Endodermal cell (in vitro differentiated cells): ENCODE results near the gene PDCD1LG2. TPM values are rescaled to one million over a fixed set of nuclear protein-coding genes. Genes with fewer than 3 reads are reported as not detected.

Experiments used
- DNase-seq: peaks from one replicate; pipeline ENCODE4 v3.0.0-alpha.2; 2017
- H3K27ac ChIP-seq: 2 replicates; pipeline ENCODE4 v1.5.1; 2013; ENCODE audit warnings: mild to moderate bottlenecking, low read depth, low read length, moderate library complexity
- H3K27me3 ChIP-seq: 2 replicates; pipeline ENCODE4 v1.6.1; 2013; ENCODE audit warnings: mild to moderate bottlenecking, low read length, moderate library complexity; ENCODE audit not compliant: insufficient read depth, control insufficient read depth, poor library complexity, severe bottlenecking
- H3K36me3 ChIP-seq: 2 replicates; pipeline ENCODE4 v1.7.0; 2013; ENCODE audit warnings: mild to moderate bottlenecking, low read length, moderate library complexity; ENCODE audit not compliant: control insufficient read depth, insufficient read depth
- H3K4me1 ChIP-seq: one replicate; pipeline ENCODE4 v1.7.0; 2013; ENCODE audit warnings: low read length; ENCODE audit not compliant: control insufficient read depth, insufficient read depth
- H3K4me3 ChIP-seq: 2 replicates; pipeline ENCODE4 v1.5.1; 2013; ENCODE audit warnings: mild to moderate bottlenecking, low read length, moderate library complexity
- H3K9ac ChIP-seq: 2 replicates; pipeline ENCODE4 v1.6.1; 2013; ENCODE audit warnings: mild to moderate bottlenecking, low read length, moderate library complexity; ENCODE audit not compliant: poor library complexity, severe bottlenecking; ENCODE audit errors: extremely low read depth
- H3K9me3 ChIP-seq: 2 replicates; pipeline ENCODE4 v1.6.1; 2013; ENCODE audit warnings: mild to moderate bottlenecking, low read length, moderate library complexity; ENCODE audit not compliant: control insufficient read depth
- H3K27ac Mint-ChIP-seq: 2 replicates; pipeline ENCODE4 v1.8.0; 2020; ENCODE audit warnings: mixed read lengths
- H3K27me3 Mint-ChIP-seq: 2 replicates; pipeline ENCODE4 v1.8.0; 2021; ENCODE audit warnings: mild to moderate bottlenecking, mixed read lengths; ENCODE audit not compliant: insufficient read depth
- H3K36me3 Mint-ChIP-seq: 2 replicates; pipeline ENCODE4 v1.8.0; 2020; ENCODE audit warnings: low read depth, mixed read lengths
- H3K4me1 Mint-ChIP-seq: 2 replicates; pipeline ENCODE4 v1.8.0; 2020; ENCODE audit warnings: mixed read lengths
- H3K4me3 Mint-ChIP-seq: 2 replicates; pipeline ENCODE4 v1.8.0; 2020; ENCODE audit warnings: mild to moderate bottlenecking, moderate library complexity, mixed read lengths
- H3K9me3 Mint-ChIP-seq: 2 replicates; pipeline ENCODE4 v1.8.0; 2020; ENCODE audit warnings: mild to moderate bottlenecking, mixed read lengths
- WGBS, 2 experiments: methylation state at CpG; one replicate each; pipeline versions ENCODE4 v1.1.5 to v1.1.7; 2013; ENCODE audit warnings: missing lambda C conversion rate in 2 of 2, mixed read lengths in 1 of 2; ENCODE audit not compliant: insufficient coverage in 1 of 2, insufficient read length in 1 of 2; 5-methylcytosine and 5-hydroxymethylcytosine counted together
- total RNA-seq, 2 donors: library from RNA; stranded (reverse); fragmentation: NEBNext Ultra II Directional in 1 of 2; extraction: Animal tissue kit (Norgen Biotek cat#: 25700) in 1 of 2; gene quantifications; 2 replicates in 1 of 2; 3 replicates in 1 of 2; pipeline ENCODE4 v1.2.1, GENCODE V29; 2021
- TF ChIP-seq, protein P1 (sequence below): fragments of 200-600 bp; sonication (generic); conservative IDR thresholded peaks from 2 replicates; pipeline ENCODE4 v1.5.0; 2021; ENCODE audit warnings: antibody characterized with exemption, mild to moderate bottlenecking

PDCD1LG2 gene
- total RNA-seq, 2 donors from 2014 or later = not detected

DNA sequence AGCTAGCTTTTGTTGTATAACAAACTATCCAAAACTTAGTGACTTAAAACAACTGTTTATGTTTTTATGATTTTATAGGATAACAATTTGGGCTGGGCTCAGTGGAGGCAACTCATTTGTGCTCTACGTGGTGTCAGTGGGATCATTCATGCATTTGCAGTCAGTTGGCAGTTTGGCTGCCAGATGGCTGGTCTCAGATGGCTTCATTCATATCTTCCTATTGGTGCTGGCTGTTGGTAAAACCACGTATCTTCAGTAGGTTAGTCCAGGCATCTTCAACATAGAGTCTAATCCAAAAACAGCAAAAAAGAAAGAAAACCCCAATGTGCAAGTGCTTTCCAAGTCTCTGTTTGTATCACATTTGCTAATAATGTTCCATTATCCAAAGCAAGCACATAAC is 66.9 kb downstream of the PDCD1LG2 start:
- no peak for DNase-seq
- H3K27ac Mint-ChIP-seq = no peak overlapping the region
- no peaks in the 10 kb centered on the region for H3K27me3 Mint-ChIP-seq
- no peaks in the 10 kb centered on the region for H3K27me3 ChIP-seq
- no peaks in the 10 kb centered on the region for H3K36me3 ChIP-seq
- H3K9ac ChIP-seq = no peak overlapping the region
- no peaks in the 10 kb centered on the region for H3K36me3 Mint-ChIP-seq
- H3K27ac ChIP-seq = no peak overlapping the region
- H3K4me3 Mint-ChIP-seq = no peak overlapping the region
- H3K4me3 ChIP-seq = no peak overlapping the region
- H3K4me1 ChIP-seq = no peaks in the 10 kb centered on the region
- TF ChIP-seq, protein P1, sequence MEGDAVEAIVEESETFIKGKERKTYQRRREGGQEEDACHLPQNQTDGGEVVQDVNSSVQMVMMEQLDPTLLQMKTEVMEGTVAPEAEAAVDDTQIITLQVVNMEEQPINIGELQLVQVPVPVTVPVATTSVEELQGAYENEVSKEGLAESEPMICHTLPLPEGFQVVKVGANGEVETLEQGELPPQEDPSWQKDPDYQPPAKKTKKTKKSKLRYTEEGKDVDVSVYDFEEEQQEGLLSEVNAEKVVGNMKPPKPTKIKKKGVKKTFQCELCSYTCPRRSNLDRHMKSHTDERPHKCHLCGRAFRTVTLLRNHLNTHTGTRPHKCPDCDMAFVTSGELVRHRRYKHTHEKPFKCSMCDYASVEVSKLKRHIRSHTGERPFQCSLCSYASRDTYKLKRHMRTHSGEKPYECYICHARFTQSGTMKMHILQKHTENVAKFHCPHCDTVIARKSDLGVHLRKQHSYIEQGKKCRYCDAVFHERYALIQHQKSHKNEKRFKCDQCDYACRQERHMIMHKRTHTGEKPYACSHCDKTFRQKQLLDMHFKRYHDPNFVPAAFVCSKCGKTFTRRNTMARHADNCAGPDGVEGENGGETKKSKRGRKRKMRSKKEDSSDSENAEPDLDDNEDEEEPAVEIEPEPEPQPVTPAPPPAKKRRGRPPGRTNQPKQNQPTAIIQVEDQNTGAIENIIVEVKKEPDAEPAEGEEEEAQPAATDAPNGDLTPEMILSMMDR = no peak
- H3K4me1 Mint-ChIP-seq = no peaks in the 10 kb centered on the region
- peaks cover 6% of the 10 kb centered on the region for H3K9me3 Mint-ChIP-seq
- no peaks in the 10 kb centered on the region for H3K9me3 ChIP-seq
- WGBS, 2 experiments = 85 to 97% methylated on average over 2 of the region's 2 CpGs

DNA sequence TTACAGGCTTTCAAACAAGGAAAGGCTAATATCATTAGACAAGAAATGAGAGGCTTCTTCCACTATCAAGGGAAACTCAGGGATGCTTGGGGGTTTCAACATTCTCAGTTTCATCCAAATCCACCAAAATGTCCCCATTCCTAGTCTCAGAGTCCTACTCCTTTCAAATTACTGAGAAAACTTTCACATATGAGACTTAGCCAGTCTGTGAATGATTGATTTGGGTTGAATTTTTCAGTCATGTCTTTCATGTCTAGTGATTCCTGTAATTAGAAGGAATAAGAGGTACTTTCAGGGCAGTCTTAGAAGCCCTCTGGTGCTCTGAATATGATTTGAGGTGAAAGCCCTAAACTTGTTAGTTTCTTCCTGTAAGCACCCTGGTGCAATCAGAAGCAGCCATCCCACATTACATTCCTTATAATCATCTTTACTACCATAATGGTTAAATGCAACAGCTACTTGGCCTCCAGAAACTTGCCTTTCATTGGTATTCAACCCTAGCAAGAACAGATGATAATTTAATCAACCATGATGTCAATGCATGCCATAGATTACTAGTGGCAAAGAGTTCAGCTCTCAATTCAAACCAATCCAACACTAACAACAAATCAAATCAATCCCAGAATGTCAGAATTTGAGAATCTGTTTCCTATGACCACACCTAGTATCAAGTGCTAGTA is 67.8 kb downstream of the PDCD1LG2 start:
- Mint-ChIP-seq H3K27me3 (no peaks in the 10 kb centered on the region), H3K27ac (no peak overlapping the region), H3K36me3 (no peaks in the 10 kb centered on the region), H3K4me1 (no peaks in the 10 kb centered on the region), H3K9me3 (peaks cover 6% of the 10 kb centered on the region), H3K4me3 (no peak overlapping the region)
- Histone ChIP-seq H3K27me3 (no peaks in the 10 kb centered on the region), H3K9me3 (no peaks in the 10 kb centered on the region), H3K4me3 (no peak overlapping the region), H3K4me1 (no peaks in the 10 kb centered on the region), H3K36me3 (no peaks in the 10 kb centered on the region), H3K27ac (no peak overlapping the region), H3K9ac (no peak overlapping the region)
- no peak for DNase-seq
- TF ChIP-seq, protein P1 = no peak

DNA sequence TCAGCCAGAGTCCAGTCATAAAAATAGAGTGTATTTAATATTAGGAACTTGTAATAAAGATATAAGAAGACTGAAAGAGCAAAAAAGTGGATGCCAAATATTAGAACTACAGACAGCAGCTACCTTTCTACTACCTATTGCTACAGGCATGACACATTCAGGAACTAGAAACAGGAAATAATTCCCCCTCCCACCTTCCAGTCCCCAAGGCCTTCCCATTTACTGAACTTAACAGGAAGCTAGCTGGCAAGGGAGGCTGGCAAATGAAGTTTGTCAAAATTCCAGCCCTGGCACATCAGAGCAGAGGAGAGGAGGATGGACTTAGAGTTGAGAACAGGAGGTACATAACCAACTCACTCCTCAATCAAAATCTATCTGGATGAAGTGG is 68.4 kb downstream of the PDCD1LG2 start:
- Mint-ChIP-seq H3K27ac (no peak overlapping the region), H3K4me3 (no peak overlapping the region), H3K9me3 (peaks cover 6% of the 10 kb centered on the region), H3K4me1 (no peaks in the 10 kb centered on the region), H3K36me3 (no peaks in the 10 kb centered on the region), H3K27me3 (no peaks in the 10 kb centered on the region)
- DNase-seq = no peak
- TF ChIP-seq, protein P1 = no peak
- H3K4me1 ChIP-seq = no peaks in the 10 kb centered on the region
- H3K36me3 ChIP-seq = no peaks in the 10 kb centered on the region
- no peaks in the 10 kb centered on the region for H3K27me3 ChIP-seq
- H3K9ac ChIP-seq = no peak overlapping the region
- H3K9me3 ChIP-seq = no peaks in the 10 kb centered on the region
- no peak overlapping the region for H3K27ac ChIP-seq
- no peak overlapping the region for H3K4me3 ChIP-seq
